SKM-1 treated with dmso at 0.1 percent for 144 hours (cell line): ENCODE measurements around the gene DLGAP4.
"Not testable (repeated sequence)": the region's sequence is repeated elsewhere in the genome, so short reads cannot be mapped to it uniquely, and the experiment has no call there.

Experiments used
- DNase-seq: peaks from one replicate; lab custom pipeline; 2025; ENCODE audit not compliant: unreplicated experiment; lab: John Stamatoyannopoulos, UW

The DLGAP4 gene

DNA sequence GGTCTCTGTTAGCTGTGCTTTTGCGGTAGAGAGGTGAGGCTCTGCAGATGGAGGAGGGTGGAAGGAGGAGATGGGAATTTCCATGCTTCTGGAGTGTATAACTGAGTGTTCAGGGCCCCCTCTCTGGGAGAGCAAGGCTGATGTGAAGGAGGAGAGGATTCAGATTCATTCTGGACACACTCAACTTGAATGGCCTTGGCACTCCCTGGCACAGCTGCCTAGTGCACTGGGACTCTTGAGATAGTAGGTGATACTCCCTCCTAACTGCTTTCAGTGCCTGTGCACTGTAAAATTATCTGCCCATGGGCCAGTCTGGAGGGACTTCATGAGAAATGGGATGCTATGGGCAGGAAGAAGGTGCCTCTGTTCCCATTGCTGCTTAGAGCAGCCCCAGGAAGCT lies 180.9 kb downstream of the DLGAP4 start:
- no peak for DNase-seq

- no peak for DNase-seq
Observed at GRCh38 chr20:36490191-36490590, 184.1 kb downstream of the DLGAP4 start.

- DNase-seq: peak; percentile 75
Observed at GRCh38 chr20:36491901-36492617, 185.9 kb downstream of the DLGAP4 start.

GRCh38 chr20:36493051-36493800 lies 187.1 kb downstream of the DLGAP4 start:
- DNase-seq: peak; percentile 37

DNA sequence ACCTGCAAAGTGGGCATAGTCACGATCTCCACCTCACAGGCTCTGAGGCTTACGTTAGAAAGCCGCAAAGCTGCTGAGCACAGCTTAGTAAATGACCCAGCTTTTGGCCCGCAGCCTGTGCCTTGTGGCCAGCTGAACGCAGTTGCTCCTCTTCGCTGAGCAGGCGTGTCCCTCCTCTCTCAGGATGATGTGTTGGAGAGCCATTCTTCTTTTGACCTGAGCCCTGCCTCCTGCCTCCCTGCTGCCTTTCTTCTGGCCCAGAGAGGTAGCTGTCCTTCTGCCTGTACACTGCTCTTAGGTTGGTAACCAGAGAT lies 187.6 kb downstream of the DLGAP4 start:
- no peak for DNase-seq

GRCh38 chr20:36496707-36497669 lies 190.8 kb downstream of the DLGAP4 start:
- DNase-seq: no peak

DNA sequence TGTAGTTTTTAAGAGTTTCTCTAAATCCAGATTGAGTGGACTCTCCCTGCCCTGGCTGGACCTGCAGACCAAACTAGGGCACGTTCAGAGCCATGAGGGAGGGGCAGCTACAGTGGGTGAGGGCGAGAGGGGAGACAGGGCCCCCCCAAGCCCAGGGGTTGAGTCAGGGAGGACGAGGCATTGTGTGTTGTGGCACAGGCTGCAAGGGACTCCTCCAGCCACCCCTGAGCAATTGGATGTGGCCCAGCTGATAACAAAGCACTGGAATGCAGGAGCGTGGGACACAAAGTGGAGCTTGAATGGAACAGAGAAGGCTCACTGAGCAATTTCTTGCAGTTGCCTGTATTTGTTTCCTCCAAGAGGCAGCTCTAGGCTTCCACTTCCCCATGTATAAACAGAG lies 191.7 kb downstream of the DLGAP4 start:
- DNase-seq: no peak

DNA sequence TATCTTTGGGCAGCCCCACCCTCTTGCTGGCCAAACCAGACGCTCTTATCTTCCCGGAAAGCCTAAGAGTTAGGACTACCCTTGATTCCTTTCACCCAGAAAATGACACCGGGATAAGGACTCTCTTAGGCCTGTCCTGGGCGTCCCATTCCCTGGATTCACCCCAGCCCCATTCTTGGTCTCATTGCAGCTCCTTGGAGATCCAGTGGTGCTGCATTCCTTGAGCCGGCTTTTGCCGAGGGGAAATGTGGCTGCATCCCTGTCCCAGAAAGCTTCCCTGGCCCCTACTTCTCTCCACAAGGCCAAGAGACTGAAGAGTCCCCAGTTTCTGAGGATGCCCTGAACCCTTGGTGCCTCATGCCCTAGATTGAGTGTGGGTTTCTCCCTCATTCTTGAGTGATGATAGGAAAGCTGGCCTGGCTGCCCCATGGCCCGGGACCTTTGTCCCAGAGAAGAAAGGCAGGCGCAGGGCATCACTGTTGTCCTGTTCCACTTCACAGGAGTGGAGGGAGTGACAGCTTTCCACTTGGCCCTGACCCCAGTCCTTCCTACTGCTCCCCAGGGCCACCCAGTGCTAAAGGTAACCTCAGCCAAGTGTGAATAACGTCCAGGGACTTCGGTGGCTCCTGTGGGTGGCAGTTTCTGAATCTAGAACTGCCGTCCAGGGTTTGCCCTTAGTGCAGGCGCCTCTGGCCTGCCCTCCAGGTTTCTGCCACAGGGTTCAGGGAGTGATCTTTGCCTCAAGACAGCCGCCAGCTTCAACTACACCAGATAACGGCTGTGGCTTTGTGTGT lies 192.4 kb downstream of the DLGAP4 start:
- DNase-seq: no peak

- DNase-seq: no peak
Observed at GRCh38 chr20:36499211-36499610, 193.1 kb downstream of the DLGAP4 start.

- no peak for DNase-seq
Observed at GRCh38 chr20:36499723-36500501, 193.8 kb downstream of the DLGAP4 start.

DNA sequence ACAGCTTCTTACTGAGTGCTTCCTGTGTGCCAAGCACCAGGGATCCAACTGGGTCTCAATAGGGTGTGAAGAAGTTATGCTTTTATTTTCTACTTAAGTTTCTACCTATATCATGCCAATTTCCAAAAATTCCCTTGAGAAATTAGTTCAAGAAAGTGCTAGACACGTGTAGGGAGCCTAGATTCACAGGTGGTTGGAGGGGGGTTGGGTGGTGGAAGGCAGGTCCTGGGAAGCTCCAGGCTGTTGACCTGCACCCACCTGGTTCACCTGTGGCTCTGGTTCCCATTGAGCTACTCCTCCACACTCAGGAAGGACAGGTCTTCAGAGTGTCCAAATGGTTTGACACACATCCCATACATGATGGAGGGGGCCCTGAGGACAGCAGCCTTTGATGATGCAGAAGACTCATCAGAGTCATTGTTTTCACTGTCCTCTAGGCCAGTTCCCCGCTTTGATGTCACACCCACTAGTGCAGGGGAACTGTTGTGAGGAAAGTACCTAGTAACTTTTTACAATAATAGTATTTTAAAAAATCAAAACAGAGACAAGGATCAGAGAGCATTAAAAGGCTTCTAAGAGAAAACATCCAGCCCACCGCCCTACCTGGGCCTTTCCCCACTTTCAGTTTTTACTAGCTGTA lies 195.3 kb downstream of the DLGAP4 start:
- DNase-seq: no peak

DNA sequence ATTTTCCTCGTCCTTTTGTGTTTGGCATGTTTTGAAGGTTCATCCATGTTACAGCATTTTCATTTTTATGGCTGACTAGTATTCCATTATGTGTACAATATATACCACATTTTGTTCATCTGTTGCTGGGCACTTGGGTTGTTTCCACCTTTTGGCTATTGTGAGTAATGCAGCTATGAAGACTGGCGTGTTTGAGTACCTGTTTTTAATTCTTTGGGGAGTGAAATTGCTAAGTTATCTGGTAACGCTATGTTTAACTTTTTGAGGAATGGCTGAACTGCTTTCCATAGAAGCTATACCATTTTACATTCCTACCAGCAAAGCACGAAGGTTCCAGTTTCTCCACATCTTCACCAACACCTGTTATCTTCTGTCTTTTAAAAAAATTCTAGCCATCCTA lies 198.2 kb downstream of the DLGAP4 start:
- no peak for DNase-seq

DNA sequence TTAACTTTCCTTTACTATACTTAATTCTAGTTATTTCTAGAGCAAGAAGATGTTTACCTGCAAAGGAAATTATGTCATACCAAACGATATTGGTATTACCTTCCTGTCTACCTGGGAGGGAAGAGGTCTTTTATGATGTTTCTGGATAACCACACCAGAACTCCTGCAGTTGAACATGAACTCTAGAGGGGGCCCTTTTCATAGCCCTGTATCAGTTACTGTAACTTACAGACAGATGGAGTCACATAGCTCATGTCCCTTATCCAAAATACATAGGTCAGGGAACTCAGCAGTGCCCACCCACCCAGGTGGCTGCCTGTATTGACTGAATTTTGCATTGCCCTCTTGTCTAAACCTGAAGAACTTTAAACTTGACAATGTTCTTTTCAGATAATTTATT lies 200.1 kb downstream of the DLGAP4 start:
- DNase-seq: no peak

DNA sequence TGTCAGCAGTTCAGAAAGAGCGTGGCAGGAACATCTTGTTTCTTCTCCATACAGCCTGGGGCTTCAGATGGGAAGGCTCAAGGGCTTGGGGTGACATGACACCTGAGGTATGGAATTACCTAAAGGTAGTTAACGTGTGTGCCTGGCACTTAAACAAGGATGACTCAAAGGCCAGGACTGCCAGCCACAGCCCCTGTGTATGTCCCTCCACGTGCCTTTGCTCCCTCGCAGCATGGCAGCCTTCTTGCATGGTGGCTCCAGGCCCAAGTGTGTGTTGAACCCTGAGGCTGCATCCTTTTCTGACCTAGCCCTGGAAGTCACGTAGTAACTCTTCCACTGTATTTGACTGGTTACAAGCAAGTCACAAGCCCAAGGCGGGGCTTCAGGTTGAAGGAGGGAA lies 201.6 kb downstream of the DLGAP4 start:
- no peak for DNase-seq

DNA sequence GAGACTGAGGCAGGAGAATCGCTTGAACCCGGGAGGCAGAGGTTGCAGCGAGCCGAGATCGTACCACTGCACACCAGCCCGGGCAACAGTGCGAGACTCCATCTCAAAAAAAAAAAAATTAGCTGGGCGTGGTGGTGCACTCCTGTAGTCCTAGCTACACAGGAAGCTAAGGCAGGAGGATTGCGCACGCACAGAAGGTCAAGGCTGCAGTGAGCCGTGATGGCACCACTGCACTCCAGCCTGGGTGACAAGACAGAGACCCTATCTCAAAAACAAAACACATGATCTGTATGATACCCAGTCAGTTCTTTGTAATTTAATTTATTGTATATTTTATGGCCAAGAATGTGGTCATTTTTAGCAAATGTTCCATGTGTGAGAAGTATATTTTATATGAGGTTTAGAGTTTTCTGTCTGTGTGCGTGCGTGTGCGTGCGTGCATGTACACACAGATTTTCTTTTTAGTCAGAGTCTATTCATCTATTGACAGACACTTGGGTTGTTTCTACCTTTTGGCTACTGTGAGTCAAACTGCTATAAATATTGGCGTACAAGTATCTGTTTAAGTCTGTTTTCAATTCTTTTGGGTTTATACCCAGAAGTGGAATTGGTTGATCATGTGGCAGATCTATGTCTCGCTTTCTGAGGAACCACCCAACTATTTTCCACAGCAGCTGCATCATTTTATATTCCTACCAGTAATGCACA lies 213.0 kb downstream of the DLGAP4 start:
- no peak for DNase-seq

- no peak for DNase-seq
Observed at GRCh38 chr20:36519944-36520343, 213.8 kb downstream of the DLGAP4 start.

DNA sequence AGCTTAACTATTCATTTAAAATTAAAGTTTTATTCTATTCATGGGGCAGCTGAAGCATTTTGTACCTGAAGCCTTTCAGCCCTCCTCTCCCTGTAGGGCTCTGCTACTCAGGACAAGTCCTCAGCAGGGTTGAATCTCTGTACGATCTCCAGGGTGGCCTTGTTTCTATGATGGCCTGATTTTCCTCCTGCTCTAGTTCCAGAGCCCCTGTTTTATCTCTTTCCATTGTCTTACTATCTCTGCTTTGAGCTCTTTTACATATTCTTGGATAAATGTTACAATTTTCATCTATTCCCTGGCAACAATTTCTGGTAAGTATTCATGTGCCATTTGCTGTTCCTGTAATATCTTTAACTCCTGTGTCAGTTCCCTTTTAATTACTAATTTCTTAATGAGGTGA lies 215.4 kb downstream of the DLGAP4 start:
- DNase-seq: no peak

DNA sequence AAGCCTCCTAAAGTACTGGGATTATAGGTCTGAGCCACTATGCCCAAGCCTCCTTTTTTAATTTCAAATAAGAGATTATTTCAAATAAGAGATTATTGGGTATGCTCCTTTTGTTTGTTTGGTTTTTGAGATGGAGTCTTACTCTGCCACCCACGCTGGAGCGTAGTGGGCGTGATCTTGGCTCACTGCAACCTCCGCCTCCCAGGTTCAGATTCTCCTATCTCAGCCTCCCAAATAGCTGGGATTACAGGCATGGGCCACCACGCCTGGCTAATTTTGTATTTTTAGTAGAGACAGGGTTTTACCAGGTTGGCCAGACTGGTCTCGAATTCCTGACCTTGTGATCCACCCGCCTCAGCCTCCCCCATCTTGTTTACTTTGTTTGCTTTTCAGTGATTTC lies 216.3 kb downstream of the DLGAP4 start:
- not testable (repeated sequence) for DNase-seq

- no peak for DNase-seq
Observed at GRCh38 chr20:36523341-36523740, 217.2 kb downstream of the DLGAP4 start.
